Prostate gland (tissue), 2 donors: Measurements from ENCODE around the gene NEK1. TPM values are rescaled to one million over a fixed set of nuclear protein-coding genes. Genes with fewer than 3 reads are reported as not detected.

Source experiments
- DNase-seq: peaks from one replicate; pipeline ENCODE4 v3.0.0-alpha.2; 2019; ENCODE audit warnings: low spot score
- H3K27ac ChIP-seq, 2 donors: fragments of 200-600 bp; sonication (generic); 2 replicates each; pipeline ENCODE4 v1.5.1; 2017 to 2019
- H3K27me3 ChIP-seq: fragments of 200-600 bp; sonication (generic); replicated peaks from 2 replicates; pipeline ENCODE4 v1.5.1; 2019; ENCODE audit not compliant: insufficient read depth
- H3K36me3 ChIP-seq, 2 donors: fragments of 200-600 bp; sonication (generic); 1 replicate in 1 of 2; 2 replicates in 1 of 2; pipeline versions ENCODE4 v1.5.1 to v1.8.1; 2017 to 2019
- H3K4me1 ChIP-seq: fragments of 200-600 bp; sonication (generic); replicated peaks from 2 replicates; pipeline ENCODE4 v1.5.1; 2019
- H3K4me3 ChIP-seq, 2 donors: fragments of 200-600 bp; sonication (generic); 2 replicates each; pipeline ENCODE4 v1.5.1; 2017 to 2019
- H3K9me3 ChIP-seq: fragments of 200-600 bp; sonication (generic); 2 replicates; pipeline ENCODE4 v1.5.1; 2017
- CTCF ChIP-seq, 4 experiments: fragments of 200-600 bp in 2 of 4; fragments of 450-650 bp in 2 of 4; sonication (generic) in 2 of 4; IDR thresholded peaks; 1 replicate in 3 of 4; 2 replicates in 1 of 4; pipeline ENCODE4 v1.5.1; 2016 to 2019; ENCODE audit warnings: antibody characterized with exemption in 4 of 4, mild to moderate bottlenecking in 2 of 4, moderate library complexity in 2 of 4
- POLR2A ChIP-seq: fragments of 450-650 bp; IDR thresholded peaks from one replicate; pipeline ENCODE4 v1.6.1; 2016; ENCODE audit warnings: antibody characterized with exemption, mild to moderate bottlenecking
- POLR2AphosphoS5 ChIP-seq: sonication (generic); formaldehyde crosslinking; IDR thresholded peaks from one replicate; pipeline ENCODE4 v1.6.1; 2017; ENCODE audit warnings: antibody characterized with exemption
- WGBS: methylation state at CpG from one replicate; pipeline ENCODE4 v1.1.5; 2018; 5-methylcytosine and 5-hydroxymethylcytosine counted together
- intact Hi-C: fragments of 100-400 bp; cut with DNase I; formaldehyde crosslinking; loops from one replicate; pipeline ENCODE4 v1.14.2; 2022
- total RNA-seq, 2 donors: library from RNA; depleted of rRNA; stranded (reverse); fragments of >200 nt; gene quantifications; one replicate each; pipeline ENCODE4 v1.1.0, GENCODE V29; 2016

NEK1 gene
- total RNA-seq, 2 donors from 2014 or later: 5.0 to 17.6 TPM

- no peaks in the 10 kb centered on the region for H3K36me3 ChIP-seq
- H3K27me3 ChIP-seq: no peaks in the 10 kb centered on the region
- no peaks in the 10 kb centered on the region for H3K4me1 ChIP-seq
- H3K9me3 ChIP-seq: no peaks in the 10 kb centered on the region
- intact Hi-C loops: loop anchor here (2.0 to 10.0 kb wide), 4 partner anchors 215 to 971 kb away; partner anchors contain the start of gene SH3RF1
- 18% methylated on average over 7 of the region's 7 CpGs for WGBS
- H3K27ac ChIP-seq: no peak overlapping the region
- DNase-seq: peak; percentile 36
- H3K4me3 ChIP-seq: no peak overlapping the region
- TF ChIP-seq CTCF (IDR thresholded peaks at IDR 0.05) (peak in 3 of 4 experiments; percentile 43 to 71 (median 66)), POLR2AphosphoS5 (peak; percentile 50), POLR2A (no peak)
Observed at GRCh38 chr4:169485791-169486742, 126.3 kb downstream of the NEK1 start.

- no peaks in the 10 kb centered on the region for H3K27me3 ChIP-seq
- DNase-seq: no peak
- TF ChIP-seq POLR2AphosphoS5: no peak
- no peak for TF ChIP-seq POLR2A
- TF ChIP-seq CTCF (IDR thresholded peaks at IDR 0.05): no peak
- intact Hi-C loops: loop anchor here (5.0 to 10.0 kb wide), 3 partner anchors 463 to 970 kb away; no protein-coding TSS in a partner anchor
- no peaks in the 10 kb centered on the region for H3K36me3 ChIP-seq
- peak overlapping the region; percentile 5 to 9 for H3K27ac ChIP-seq
- H3K4me3 ChIP-seq: no peak overlapping the region
- H3K4me1 ChIP-seq: no peaks in the 10 kb centered on the region
- no peaks in the 10 kb centered on the region for H3K9me3 ChIP-seq
Observed at GRCh38 chr4:169485086-169485485, 127.3 kb downstream of the NEK1 start.

- Histone ChIP-seq H3K9me3 (no peaks in the 10 kb centered on the region), H3K36me3 (no peaks in the 10 kb centered on the region), H3K27me3 (no peaks in the 10 kb centered on the region), H3K27ac (peak overlapping the region in 1 of 2 donors; percentile 5), H3K4me3 (no peak overlapping the region), H3K4me1 (no peaks in the 10 kb centered on the region)
- no peak for TF ChIP-seq CTCF (IDR thresholded peaks at IDR 0.05)
- no peak for TF ChIP-seq POLR2A
- no peak for TF ChIP-seq POLR2AphosphoS5
- no peak for DNase-seq
- WGBS: 40% methylated on average over 3 of the region's 3 CpGs
- intact Hi-C loops: loop anchor here (10.0 kb wide), 1 partner anchor 970 kb away; no protein-coding TSS in a partner anchor
Observed at GRCh38 chr4:169484485-169484884, 127.9 kb downstream of the NEK1 start.

GRCh38 chr4:169464080-169464479 is 148.3 kb downstream of the NEK1 start:
- no peak for DNase-seq
- 94% methylated on average over 3 of the region's 3 CpGs for WGBS
- Histone ChIP-seq H3K27me3 (no peaks in the 10 kb centered on the region), H3K36me3 (no peaks in the 10 kb centered on the region), H3K4me1 (no peaks in the 10 kb centered on the region), H3K4me3 (no peak overlapping the region), H3K9me3 (no peaks in the 10 kb centered on the region), H3K27ac (no peak overlapping the region)
- intact Hi-C loops: no loop called here
- TF ChIP-seq POLR2AphosphoS5 (no peak), CTCF (IDR thresholded peaks at IDR 0.05) (no peak), POLR2A (no peak)
